PC-3 (cell line): ENCODE measurements around the gene ECHS1. TPM values are rescaled to one million over a fixed set of nuclear protein-coding genes. Genes with fewer than 3 reads are reported as not detected.

Experiments
- ATAC-seq: fragments of 200-7000 bp; cut with Tn5 transposase; 2 replicates; pipeline ENCODE4 v1.9.1; 2020; ENCODE audit warnings: mild to moderate bottlenecking, moderate library complexity
- BruUV-seq: library from RNA; stranded (reverse); fragments of 400-500 nt; replicated peaks from 2 replicates; lab custom pipeline; 2021; lab: Mats Ljungman, UMichigan
- CTCF ChIA-PET: fragments of 300-600 bp; sonication (Branson Sonifier 250); formaldehyde crosslinking; loops from one replicate; lab custom pipeline; 2022; ENCODE audit warnings: antibody characterized with exemption; lab: Charles Lee
- POLR2A ChIA-PET: fragments of 300-600 bp; sonication (Branson Sonifier 250); formaldehyde crosslinking; loops from one replicate; lab custom pipeline; 2022; ENCODE audit warnings: antibody characterized with exemption; ENCODE audit not compliant: unreplicated experiment; lab: Charles Lee
- DNase-seq: peaks from one replicate; pipeline ENCODE4 v3.0.0-alpha.2; 2015
- H2AFZ ChIP-seq: fragments of 300-600 bp; sonication (generic); 2 replicates; pipeline ENCODE4 v1.6.0; 2016; ENCODE audit warnings: antibody characterized with exemption, low read length
- H3F3A ChIP-seq: fragments of 300-600 bp; sonication (generic); one replicate; pipeline ENCODE4 v1.6.0; 2017; ENCODE audit warnings: antibody characterized with exemption, low read length, control low read depth, mild to moderate bottlenecking; ENCODE audit not compliant: unreplicated experiment
- H3K27ac ChIP-seq: fragments of 300-600 bp; sonication (generic); 2 replicates; pipeline ENCODE4 v1.5.1; 2016; ENCODE audit warnings: mild to moderate bottlenecking, low read length
- H3K27me3 ChIP-seq: fragments of 300-600 bp; sonication (generic); 2 replicates; pipeline ENCODE4 v1.6.1; 2016; ENCODE audit warnings: low read length, mixed read lengths
- H3K36me3 ChIP-seq: fragments of 300-600 bp; sonication (generic); 2 replicates; pipeline ENCODE4 v1.6.1; 2016; ENCODE audit warnings: low read depth, mixed run types, low read length, mixed read lengths
- H3K4me1 ChIP-seq: fragments of 300-600 bp; sonication (generic); 2 replicates; pipeline ENCODE4 v1.5.1; 2016; ENCODE audit warnings: low read length; ENCODE audit not compliant: insufficient read depth
- H3K4me2 ChIP-seq: fragments of 300-600 bp; sonication (generic); 2 replicates; pipeline ENCODE4 v1.6.0; 2016; ENCODE audit warnings: low read length
- H3K4me3 ChIP-seq: fragments of 300-600 bp; sonication (generic); 2 replicates; pipeline ENCODE4 v1.5.1; 2016; ENCODE audit warnings: mild to moderate bottlenecking, low read length, mixed read lengths
- H3K79me2 ChIP-seq: fragments of 300-600 bp; sonication (generic); 2 replicates; pipeline ENCODE4 v1.6.1; 2017; ENCODE audit warnings: low read length, mixed read lengths
- H3K9ac ChIP-seq: fragments of 300-600 bp; sonication (generic); 2 replicates; pipeline ENCODE4 v1.6.0; 2016; ENCODE audit warnings: mild to moderate bottlenecking, low read length
- H3K9me2 ChIP-seq: fragments of 300-600 bp; sonication (generic); replicated peaks from 2 replicates; pipeline ENCODE4 v1.6.1; 2016; ENCODE audit warnings: mixed run types, low read length, mixed read lengths
- H3K9me3 ChIP-seq: fragments of 300-600 bp; sonication (generic); 2 replicates; pipeline ENCODE4 v1.6.1; 2016; ENCODE audit warnings: low read length, mixed read lengths
- H4K20me1 ChIP-seq: fragments of 300-600 bp; sonication (generic); 2 replicates; pipeline ENCODE4 v1.6.1; 2016; ENCODE audit warnings: low read length, mixed read lengths
- CTCF ChIP-seq: fragments of 300-600 bp; sonication (generic); conservative IDR thresholded peaks from 2 replicates; pipeline ENCODE4 v1.5.1; 2017; ENCODE audit warnings: antibody characterized with exemption, low read depth, mild to moderate bottlenecking, low read length
- EZH2 ChIP-seq: fragments of 300-600 bp; sonication (generic); IDR thresholded peaks from one replicate; pipeline ENCODE4 v1.6.1; 2017; ENCODE audit warnings: antibody characterized with exemption, mild to moderate bottlenecking, low read length; ENCODE audit not compliant: unreplicated experiment
- EZH2phosphoT487 ChIP-seq: fragments of 300-600 bp; sonication (generic); IDR thresholded peaks from 2 replicates; pipeline ENCODE4 v1.6.1; 2018; ENCODE audit warnings: mild to moderate bottlenecking, antibody characterized with exemption, low read length, borderline replicate concordance
- intact Hi-C: fragments of 100-400 bp; cut with micrococcal nuclease; formaldehyde crosslinking; loops from 2 replicates; pipeline ENCODE4 v1.9.0; 2023
- total RNA-seq: library from RNA; depleted of rRNA; stranded (reverse); fragments of >200 nt; gene quantifications from 2 replicates; pipeline ENCODE4 v1.2.3, GENCODE V29; 2014

The ECHS1 gene
- total RNA-seq, 1 experiment from 2014 or later: 120 TPM

- no peak overlapping the region for H3K27ac ChIP-seq
Measured at GRCh38 chr10:133379801-133380666, 6.9 kb upstream of the ECHS1 start.

GRCh38 chr10:133379152-133379800 is 6.1 kb upstream of the ECHS1 start, which contains the start of gene PAOX:
TSS of gene PAOX (plus strand) at chr10:133379262. CDS start at chr10:133379317, 55 bp downstream.
- DNase-seq (no peak), ATAC-seq (peak; percentile 59)
- Histone ChIP-seq H2AFZ (peak within 1 kb of the TSS; percentile 88), H3K36me3 (no peaks in the 10 kb centered on the region), H4K20me1 (no peaks in the 10 kb centered on the region), H3K4me1 (no peaks in the 10 kb centered on the region), H3K9me3 (no peaks in the 10 kb centered on the region), H3K9me2 (no peaks in the 10 kb centered on the region), H3K27ac (no peak within 1 kb of the TSS), H3K4me3 (peak within 1 kb of the TSS; percentile 75), H3K9ac (peak within 1 kb of the TSS; percentile 36), H3K27me3 (no peaks in the 10 kb centered on the region), H3K79me2 (no peaks in the 10 kb centered on the region), H3F3A (no peaks in the 10 kb centered on the region), H3K4me2 (peak within 1 kb of the TSS; percentile 97)
- TF ChIP-seq EZH2 (no peak), CTCF (no peak), EZH2phosphoT487 (no peak)
- BruUV-seq: no TSS peak
- intact Hi-C loops: no loop called here
- POLR2A ChIA-PET: interaction anchor here (0.5 to 1.0 kb wide), 2 partner anchors 10 to 31 kb away, joined by 3 to 4 read pairs; no protein-coding TSS in a partner anchor
- CTCF ChIA-PET: no interaction called here

More at GRCh38 chr10:133379801-133380666, 6.9 kb upstream of the ECHS1 start:
- H3K79me2 ChIP-seq: no peaks in the 10 kb centered on the region
- CTCF ChIA-PET: no interaction called here
- no peaks in the 10 kb centered on the region for H4K20me1 ChIP-seq
- H2AFZ ChIP-seq: no peak overlapping the region
- peak overlapping the region; percentile 63; the same call in 1 of the 2 replicates for H3K4me3 ChIP-seq
- TF ChIP-seq CTCF (no peak), EZH2phosphoT487 (no peak), EZH2 (no peak)
- no peaks in the 10 kb centered on the region for H3K9me3 ChIP-seq
- intact Hi-C loops: no loop called here
- DNase-seq (no peak), ATAC-seq (no peak)
- H3K4me2 ChIP-seq: peak overlapping the region; percentile 77
- no peaks in the 10 kb centered on the region for H3K4me1 ChIP-seq
- no peaks in the 10 kb centered on the region for H3K27me3 ChIP-seq
- POLR2A ChIA-PET: no interaction called here
- BruUV-seq: no TSS peak
- no peaks in the 10 kb centered on the region for H3K9me2 ChIP-seq
- no peak overlapping the region for H3K9ac ChIP-seq
- no peaks in the 10 kb centered on the region for H3K36me3 ChIP-seq
- no peaks in the 10 kb centered on the region for H3F3A ChIP-seq
